ENCODE measurements around the gene IGSF21.

Gene IGSF21

DNA sequence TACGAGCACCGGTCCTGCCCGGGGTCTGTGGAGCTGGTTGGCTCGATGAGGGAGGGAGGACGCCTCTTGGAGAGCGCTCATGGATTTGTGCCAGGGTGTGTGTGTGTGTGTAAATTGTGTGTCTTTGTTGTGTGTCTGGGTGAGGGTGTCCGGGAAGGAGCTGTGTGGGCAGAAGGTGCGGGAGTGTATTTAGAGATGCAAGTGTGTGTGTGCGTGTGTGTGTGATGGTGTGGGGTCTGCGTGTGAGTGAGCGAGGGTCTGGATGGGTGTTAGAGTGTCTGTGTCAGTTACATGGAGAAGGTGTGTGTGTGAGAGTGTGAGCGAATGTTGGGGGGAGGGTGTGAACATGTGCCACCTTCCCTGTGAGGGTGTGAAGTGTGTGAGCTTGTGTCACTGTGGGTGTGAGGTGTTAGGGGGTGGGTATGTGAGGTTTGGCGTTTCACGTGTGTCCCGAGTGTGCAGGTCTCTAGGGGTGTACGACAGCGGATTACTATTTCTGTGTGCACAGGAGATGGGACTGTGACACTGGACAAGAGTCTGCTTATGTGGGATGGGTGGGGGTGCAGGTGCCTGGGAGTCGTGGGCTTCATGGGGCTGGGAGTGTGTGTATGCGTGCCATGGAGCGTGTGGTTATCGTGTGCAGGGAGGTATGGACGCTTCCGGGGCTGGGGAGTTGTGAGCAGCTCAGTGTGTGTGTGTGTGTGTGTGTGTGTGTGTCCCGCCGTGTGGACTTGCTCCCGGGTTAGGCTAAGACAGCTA is 880 bp downstream of the IGSF21 start:
- TF ChIP-seq SPI1 (IDR thresholded peaks at IDR 0.05; ENCODE audit: low read depth, low read length) (no peak), POLR2AphosphoS5 (IDR thresholded peaks at IDR 0.05; ENCODE audit: low read depth, low read length) (no peak), POU2F2 (IDR thresholded peaks at IDR 0.05; ENCODE audit: low read depth, low read length) (no peak), POLR2A (IDR thresholded peaks at IDR 0.05; ENCODE audit: low read depth, low read length) (no peak)
- DNase-seq (ENCODE audit: insufficient read length, low spot score) = no peak
- no peak for FAIRE-seq

DNA sequence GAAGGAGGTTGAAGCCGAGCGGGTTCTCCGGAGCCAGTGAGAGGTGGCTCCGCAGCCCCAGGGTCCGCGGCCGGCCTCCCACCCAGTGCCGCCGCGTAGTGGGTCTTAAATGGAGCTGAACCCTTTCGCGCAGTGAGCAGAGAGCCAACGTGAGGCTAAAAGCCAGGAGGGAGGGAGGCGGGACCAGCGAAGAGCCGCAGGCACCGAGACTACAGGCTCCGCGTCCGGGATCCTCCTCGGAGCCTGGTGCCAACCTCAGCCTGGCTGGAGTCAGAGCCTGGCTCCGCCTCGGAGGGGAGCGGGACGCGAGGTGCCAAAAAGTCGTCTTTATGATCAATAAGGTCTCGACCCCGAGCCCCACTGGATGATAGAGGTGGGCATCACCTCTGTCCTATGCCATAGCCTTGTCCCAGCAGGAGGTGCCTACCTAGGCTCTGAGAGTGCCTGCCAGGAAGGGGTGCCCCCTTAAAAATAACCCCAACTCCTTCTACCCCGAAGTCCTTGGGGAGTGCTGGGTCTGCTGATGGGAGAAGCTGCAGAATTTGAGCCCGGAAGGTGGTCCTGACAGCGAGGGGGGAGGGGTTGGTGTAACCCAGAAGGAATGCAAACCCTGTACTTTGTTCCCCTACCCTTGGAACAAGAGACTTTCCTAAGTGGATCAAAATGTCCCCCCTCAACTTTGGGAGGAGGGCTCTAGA is 1.6 kb downstream of the IGSF21 start:
- no peak for DNase-seq (ENCODE audit: insufficient read length, low spot score)
- no peak for FAIRE-seq
- TF ChIP-seq POLR2AphosphoS5 (IDR thresholded peaks at IDR 0.05; ENCODE audit: low read depth, low read length) = no peak
- no peak for TF ChIP-seq POLR2A (IDR thresholded peaks at IDR 0.05; ENCODE audit: low read depth, low read length)
- no peak for TF ChIP-seq PAX5 (IDR thresholded peaks at IDR 0.05; ENCODE audit: insufficient read depth, low read length, severe bottlenecking)
- TF ChIP-seq TAF1 (IDR thresholded peaks at IDR 0.05; ENCODE audit: low read depth, low read length) = no peak
- no peak for TF ChIP-seq SPI1 (IDR thresholded peaks at IDR 0.05; ENCODE audit: low read depth, low read length)

DNA sequence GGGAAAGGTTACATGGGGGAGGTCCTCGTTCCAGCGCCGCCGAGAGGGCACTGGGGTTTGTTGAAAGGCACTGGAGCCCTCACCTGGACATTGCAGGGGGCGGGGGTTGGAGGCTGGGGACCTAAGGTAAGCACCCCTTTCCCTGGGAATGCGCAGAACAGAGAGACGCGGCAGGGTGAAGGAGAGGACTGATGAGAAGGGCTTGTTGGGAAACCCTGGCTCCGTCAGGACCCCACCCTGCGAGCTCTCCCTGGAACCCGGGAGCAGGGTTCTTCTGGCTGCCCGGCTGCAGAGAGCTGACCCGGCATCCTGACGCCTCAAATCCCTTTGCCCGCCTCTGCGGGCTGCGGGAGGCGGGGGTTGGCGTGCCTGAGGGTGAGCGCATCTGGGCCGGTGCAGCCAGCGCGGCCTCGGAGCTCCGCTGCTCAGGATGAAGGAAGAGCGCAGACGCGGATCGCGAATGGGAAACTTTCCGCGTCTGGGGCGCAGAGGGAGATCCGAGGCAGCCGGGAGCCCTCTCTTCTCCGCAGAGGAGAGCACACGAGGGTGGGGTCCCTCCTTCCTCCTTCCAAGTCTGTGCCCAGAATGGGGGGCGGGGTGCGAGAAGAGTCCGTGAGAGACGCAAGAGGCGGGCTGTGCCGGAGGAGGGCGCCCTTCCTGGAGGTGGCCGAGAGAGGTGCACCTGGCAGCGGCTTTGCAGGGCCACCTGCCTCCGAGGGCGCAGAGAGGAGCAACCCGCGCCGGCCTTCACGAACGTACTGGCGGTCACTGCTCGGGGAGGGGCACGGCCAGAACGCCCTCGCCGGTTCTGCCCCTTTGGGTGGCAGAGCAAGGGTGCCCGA is 2.4 kb downstream of the IGSF21 start:
- DNase-seq (ENCODE audit: insufficient read length, low spot score) (peak; percentile 21), FAIRE-seq (no peak)
- TF ChIP-seq POLR2A (IDR thresholded peaks at IDR 0.05; ENCODE audit: low read depth, low read length) (no peak), SPI1 (IDR thresholded peaks at IDR 0.05; ENCODE audit: low read depth, low read length) (no peak), TAF1 (IDR thresholded peaks at IDR 0.05; ENCODE audit: low read depth, low read length) (no peak), POLR2AphosphoS5 (IDR thresholded peaks at IDR 0.05; ENCODE audit: low read depth, low read length) (no peak), POU2F2 (IDR thresholded peaks at IDR 0.05; ENCODE audit: low read depth, low read length) (no peak), PAX5 (IDR thresholded peaks at IDR 0.05; ENCODE audit: insufficient read depth, low read length, severe bottlenecking) (no peak)

DNA sequence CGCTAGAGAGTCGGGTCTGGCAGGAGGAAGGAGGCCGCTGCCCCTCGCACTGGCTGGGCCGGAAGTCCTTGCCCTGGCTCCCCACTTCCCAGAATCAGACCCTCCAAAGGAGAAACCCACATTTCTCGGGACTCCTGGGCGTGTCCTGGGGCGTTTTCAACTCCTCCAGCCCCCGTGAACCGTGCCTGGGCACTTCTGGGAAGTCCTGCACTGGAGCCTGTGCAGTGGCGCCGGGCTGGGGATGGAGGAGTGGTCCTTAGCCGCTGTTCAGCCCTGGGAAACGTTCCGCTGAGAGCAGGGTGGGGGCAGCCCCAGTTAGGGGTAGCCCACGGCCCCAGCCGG is 3.0 kb downstream of the IGSF21 start:
- FAIRE-seq = no peak
- DNase-seq (ENCODE audit: insufficient read length, low spot score) = peak; percentile 19
- TF ChIP-seq POU2F2 (IDR thresholded peaks at IDR 0.05; ENCODE audit: low read depth, low read length) (no peak), TAF1 (IDR thresholded peaks at IDR 0.05; ENCODE audit: low read depth, low read length) (no peak), POLR2A (IDR thresholded peaks at IDR 0.05; ENCODE audit: low read depth, low read length) (no peak), POLR2AphosphoS5 (IDR thresholded peaks at IDR 0.05; ENCODE audit: low read depth, low read length) (no peak), SPI1 (IDR thresholded peaks at IDR 0.05; ENCODE audit: low read depth, low read length) (no peak), PAX5 (IDR thresholded peaks at IDR 0.05; ENCODE audit: insufficient read depth, low read length, severe bottlenecking) (no peak)

DNA sequence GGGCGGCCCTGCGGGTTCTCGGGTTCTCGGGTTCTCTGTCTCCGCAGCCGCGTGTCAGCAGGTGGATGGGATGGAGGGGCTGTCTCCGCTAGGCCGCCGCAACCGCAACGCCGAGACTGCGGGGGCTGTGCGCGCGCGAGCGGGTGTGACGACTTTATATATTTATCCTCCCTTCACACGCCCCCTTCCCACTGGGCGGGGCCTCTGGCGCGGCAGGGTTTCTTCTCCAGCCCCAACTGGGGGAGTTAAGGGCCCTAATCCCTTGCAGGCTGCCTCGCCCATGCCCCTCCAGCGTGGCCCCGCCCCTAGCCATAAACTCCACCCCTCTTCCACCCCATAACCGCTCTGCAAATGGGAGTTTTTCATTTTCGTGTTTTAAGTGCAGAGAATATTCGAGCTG is 3.4 kb downstream of the IGSF21 start:
- no peak for FAIRE-seq
- DNase-seq (ENCODE audit: insufficient read length, low spot score) = no peak
- TF ChIP-seq POLR2A (IDR thresholded peaks at IDR 0.05; ENCODE audit: low read depth, low read length) (no peak), POLR2AphosphoS5 (IDR thresholded peaks at IDR 0.05; ENCODE audit: low read depth, low read length) (no peak), PAX5 (IDR thresholded peaks at IDR 0.05; ENCODE audit: insufficient read depth, low read length, severe bottlenecking) (no peak), SPI1 (IDR thresholded peaks at IDR 0.05; ENCODE audit: low read depth, low read length) (no peak), POU2F2 (IDR thresholded peaks at IDR 0.05; ENCODE audit: low read depth, low read length) (no peak), TAF1 (IDR thresholded peaks at IDR 0.05; ENCODE audit: low read depth, low read length) (no peak)

DNA sequence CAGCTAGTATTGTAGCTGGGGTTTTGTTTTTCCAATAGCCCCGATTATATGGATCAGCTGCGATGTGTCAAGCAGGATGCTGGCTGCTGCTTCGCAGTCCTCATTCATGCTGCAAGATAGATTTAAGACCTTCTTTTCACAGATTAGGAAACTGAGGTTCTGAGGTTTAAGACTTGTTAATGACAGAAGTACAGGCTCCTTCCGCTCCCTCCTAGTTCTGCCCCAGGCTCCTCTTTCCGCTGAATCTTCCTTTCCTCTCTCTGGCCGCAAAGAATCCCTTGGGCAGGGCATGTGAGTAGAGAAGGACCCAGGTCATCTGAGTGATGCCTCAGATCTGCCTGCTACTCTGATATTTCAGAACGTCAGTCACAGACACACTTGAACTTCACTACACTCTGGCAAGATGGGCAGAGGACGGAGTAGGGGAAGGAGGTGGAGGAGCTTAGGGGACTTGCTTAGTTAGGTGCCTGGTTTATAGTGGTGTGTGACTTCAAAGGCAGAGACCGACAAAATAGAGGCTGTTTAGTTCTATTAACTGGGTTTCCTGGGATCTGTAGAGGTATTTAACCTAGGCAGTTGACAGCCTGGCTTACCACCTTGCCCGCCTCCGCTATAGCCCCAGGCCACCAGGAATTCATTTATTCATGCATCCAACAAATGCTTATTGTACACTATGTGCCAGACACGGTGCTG is 4.2 kb downstream of the IGSF21 start:
- TF ChIP-seq POU2F2 (IDR thresholded peaks at IDR 0.05; ENCODE audit: low read depth, low read length) (no peak), SPI1 (IDR thresholded peaks at IDR 0.05; ENCODE audit: low read depth, low read length) (no peak), POLR2AphosphoS5 (IDR thresholded peaks at IDR 0.05; ENCODE audit: low read depth, low read length) (no peak), TAF1 (IDR thresholded peaks at IDR 0.05; ENCODE audit: low read depth, low read length) (no peak), PAX5 (IDR thresholded peaks at IDR 0.05; ENCODE audit: insufficient read depth, low read length, severe bottlenecking) (no peak)
- DNase-seq (ENCODE audit: insufficient read length, low spot score) (no peak), FAIRE-seq (no peak)

DNA sequence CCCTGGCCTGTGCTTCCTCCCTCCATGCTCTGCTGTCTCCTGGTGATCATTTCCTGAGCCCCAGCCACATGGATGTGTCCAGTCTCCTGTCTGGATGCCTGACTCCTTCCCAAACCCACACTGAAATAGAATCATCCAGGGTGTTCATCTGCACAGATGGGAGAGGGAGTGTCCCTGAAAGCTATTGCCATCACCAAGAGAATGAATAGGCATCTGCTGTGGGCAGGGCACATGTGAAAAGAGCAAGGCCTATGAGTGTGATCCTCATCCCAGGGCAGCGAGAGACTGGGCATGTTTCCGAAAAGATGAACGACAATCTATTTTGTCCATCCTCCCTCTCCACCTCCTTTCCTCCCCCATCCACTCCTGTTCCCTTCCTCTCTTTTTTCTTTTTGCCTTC is 5.0 kb downstream of the IGSF21 start:
- DNase-seq (ENCODE audit: insufficient read length, low spot score) (no peak), FAIRE-seq (no peak)
- no peak for TF ChIP-seq POLR2A (IDR thresholded peaks at IDR 0.05; ENCODE audit: low read depth, low read length)
- no peak for TF ChIP-seq PAX5 (IDR thresholded peaks at IDR 0.05; ENCODE audit: insufficient read depth, low read length, severe bottlenecking)
- TF ChIP-seq POU2F2 (IDR thresholded peaks at IDR 0.05; ENCODE audit: low read depth, low read length) = no peak
- TF ChIP-seq SPI1 (IDR thresholded peaks at IDR 0.05; ENCODE audit: low read depth, low read length) = no peak
- no peak for TF ChIP-seq POLR2AphosphoS5 (IDR thresholded peaks at IDR 0.05; ENCODE audit: low read depth, low read length)
- TF ChIP-seq TAF1 (IDR thresholded peaks at IDR 0.05; ENCODE audit: low read depth, low read length) = no peak

DNA sequence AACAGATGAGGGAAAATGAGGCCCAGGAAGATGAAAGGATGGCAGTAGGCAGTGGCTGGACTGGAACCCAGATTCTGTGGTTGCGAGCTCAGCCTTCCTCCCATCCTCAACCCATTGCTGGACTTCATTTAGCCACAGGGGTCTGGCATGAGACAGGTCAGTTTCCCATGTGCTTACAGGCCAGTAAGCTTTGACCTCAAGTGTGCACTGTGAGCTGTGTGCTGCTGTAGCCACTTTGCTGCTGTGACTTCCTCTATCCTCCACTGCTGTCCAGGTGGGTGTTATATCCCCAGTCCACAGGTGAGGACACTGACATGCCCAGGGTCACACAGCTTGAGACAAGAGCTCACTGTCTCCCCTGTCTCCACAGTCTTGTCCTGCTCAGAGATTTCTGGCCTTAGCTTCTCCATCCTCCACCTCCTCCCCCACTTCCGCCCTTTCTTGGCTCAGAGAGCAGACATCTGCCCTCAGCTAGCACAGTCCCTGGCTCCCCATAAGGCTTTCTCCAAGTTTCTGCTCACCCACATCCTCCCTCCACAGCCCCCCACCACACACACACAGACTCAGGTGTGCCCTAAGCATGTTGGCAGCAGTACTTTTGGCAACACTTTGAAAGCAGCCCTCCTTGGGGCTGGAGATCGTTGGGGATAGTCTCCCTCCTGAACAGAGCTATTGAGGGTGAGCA is 7.3 kb downstream of the IGSF21 start:
- TF ChIP-seq SPI1 (IDR thresholded peaks at IDR 0.05; ENCODE audit: low read depth, low read length) (no peak), POLR2AphosphoS5 (IDR thresholded peaks at IDR 0.05; ENCODE audit: low read depth, low read length) (no peak), PAX5 (IDR thresholded peaks at IDR 0.05; ENCODE audit: insufficient read depth, low read length, severe bottlenecking) (no peak), TAF1 (IDR thresholded peaks at IDR 0.05; ENCODE audit: low read depth, low read length) (no peak), POU2F2 (IDR thresholded peaks at IDR 0.05; ENCODE audit: low read depth, low read length) (no peak), POLR2A (IDR thresholded peaks at IDR 0.05; ENCODE audit: low read depth, low read length) (no peak)
- no peak for FAIRE-seq
- DNase-seq (ENCODE audit: insufficient read length, low spot score) = no peak

All from GM12891 (cell line).